ENCODE results near the gene MYO10.

- TF ChIP-seq, protein P1, sequence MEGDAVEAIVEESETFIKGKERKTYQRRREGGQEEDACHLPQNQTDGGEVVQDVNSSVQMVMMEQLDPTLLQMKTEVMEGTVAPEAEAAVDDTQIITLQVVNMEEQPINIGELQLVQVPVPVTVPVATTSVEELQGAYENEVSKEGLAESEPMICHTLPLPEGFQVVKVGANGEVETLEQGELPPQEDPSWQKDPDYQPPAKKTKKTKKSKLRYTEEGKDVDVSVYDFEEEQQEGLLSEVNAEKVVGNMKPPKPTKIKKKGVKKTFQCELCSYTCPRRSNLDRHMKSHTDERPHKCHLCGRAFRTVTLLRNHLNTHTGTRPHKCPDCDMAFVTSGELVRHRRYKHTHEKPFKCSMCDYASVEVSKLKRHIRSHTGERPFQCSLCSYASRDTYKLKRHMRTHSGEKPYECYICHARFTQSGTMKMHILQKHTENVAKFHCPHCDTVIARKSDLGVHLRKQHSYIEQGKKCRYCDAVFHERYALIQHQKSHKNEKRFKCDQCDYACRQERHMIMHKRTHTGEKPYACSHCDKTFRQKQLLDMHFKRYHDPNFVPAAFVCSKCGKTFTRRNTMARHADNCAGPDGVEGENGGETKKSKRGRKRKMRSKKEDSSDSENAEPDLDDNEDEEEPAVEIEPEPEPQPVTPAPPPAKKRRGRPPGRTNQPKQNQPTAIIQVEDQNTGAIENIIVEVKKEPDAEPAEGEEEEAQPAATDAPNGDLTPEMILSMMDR (IDR thresholded peaks at IDR 0.05), result no peak
- TF ChIP-seq POLR2A (IDR thresholded peaks at IDR 0.05) (no peak), POLR2AphosphoS5 (IDR thresholded peaks at IDR 0.05) (no peak)
Observed at GRCh38 chr5:16897800-16898199, 38.3 kb downstream of the MYO10 start.

All from breast epithelium (tissue), 3 donors.